PFSK-1 (cell line): Measurements from ENCODE around the gene PROM1.

Experiments used
- FOXP2 ChIP-seq: optimal IDR thresholded peaks from 2 replicates; pipeline ENCODE3; 2011; ENCODE audit warnings: borderline replicate concordance, control low read depth, inconsistent platforms; ENCODE audit not compliant: insufficient read depth; ENCODE audit errors: extremely low read length, extremely low read depth
- POLR2AphosphoS5 ChIP-seq: IDR thresholded peaks from 2 replicates; pipeline ENCODE4 v1.6.1; 2012; ENCODE audit warnings: low read depth, mild to moderate bottlenecking, control low read depth, low read length, moderate library complexity
- SIN3A ChIP-seq: IDR thresholded peaks from 2 replicates; pipeline ENCODE4 v1.6.1; 2012; ENCODE audit warnings: mild to moderate bottlenecking, low read length, moderate library complexity, borderline replicate concordance; ENCODE audit not compliant: insufficient read depth
- TAF1 ChIP-seq: IDR thresholded peaks from 2 replicates; pipeline ENCODE4 v1.6.1; 2012; ENCODE audit warnings: low read length, control low read depth, borderline replicate concordance; ENCODE audit not compliant: insufficient read depth
- TF ChIP-seq, protein P1 (sequence below), 2 experiments: IDR thresholded peaks; 2 replicates each; pipeline versions ENCODE4 v1.6.1 to v1.8.0; 2011 to 2012; ENCODE audit warnings: low read depth in 2 of 2, low read length in 2 of 2, control low read depth in 1 of 2, inconsistent platforms in 1 of 2, mild to moderate bottlenecking in 1 of 2, moderate library complexity in 1 of 2; ENCODE audit not compliant: insufficient read depth in 1 of 2

PROM1 gene

DNA sequence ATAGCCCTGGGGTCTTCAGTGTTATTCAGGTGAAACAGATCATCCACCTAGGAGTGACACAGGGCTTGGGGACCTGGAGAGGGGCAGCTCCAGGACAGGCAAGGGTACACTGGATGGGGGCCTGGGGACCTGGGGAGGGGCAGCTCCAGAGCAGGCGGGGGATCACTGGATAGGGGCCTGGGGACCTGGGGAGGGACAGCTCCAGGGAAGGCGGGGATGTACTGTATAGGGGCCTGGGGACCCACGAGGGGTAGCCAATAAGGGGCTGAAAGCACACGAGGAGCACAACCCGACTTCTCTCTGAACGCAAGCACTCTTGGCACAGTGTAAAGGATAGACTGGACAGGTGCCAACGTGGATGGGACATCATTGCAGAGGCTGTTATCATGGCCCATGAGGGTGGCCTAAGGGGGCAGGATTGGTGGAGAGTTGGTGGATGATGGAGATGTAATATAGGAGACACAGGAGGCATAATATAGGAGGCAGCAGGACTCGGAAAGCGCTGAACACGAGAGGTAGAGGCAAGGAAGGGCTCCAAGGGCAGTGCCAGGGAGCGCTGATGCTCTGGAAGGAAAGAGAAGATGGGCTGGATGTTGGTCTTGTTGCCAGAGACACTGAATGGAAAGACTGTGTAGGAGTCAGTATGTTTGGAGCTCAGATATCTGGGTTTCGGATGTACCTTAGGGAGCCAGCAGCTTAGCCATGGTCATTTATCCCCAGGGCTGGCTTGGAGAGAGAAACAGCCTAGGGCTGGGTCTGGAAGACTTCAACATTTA, 82.9 kb downstream of the PROM1 start:
- no peak for TF ChIP-seq TAF1
- TF ChIP-seq, protein P1, sequence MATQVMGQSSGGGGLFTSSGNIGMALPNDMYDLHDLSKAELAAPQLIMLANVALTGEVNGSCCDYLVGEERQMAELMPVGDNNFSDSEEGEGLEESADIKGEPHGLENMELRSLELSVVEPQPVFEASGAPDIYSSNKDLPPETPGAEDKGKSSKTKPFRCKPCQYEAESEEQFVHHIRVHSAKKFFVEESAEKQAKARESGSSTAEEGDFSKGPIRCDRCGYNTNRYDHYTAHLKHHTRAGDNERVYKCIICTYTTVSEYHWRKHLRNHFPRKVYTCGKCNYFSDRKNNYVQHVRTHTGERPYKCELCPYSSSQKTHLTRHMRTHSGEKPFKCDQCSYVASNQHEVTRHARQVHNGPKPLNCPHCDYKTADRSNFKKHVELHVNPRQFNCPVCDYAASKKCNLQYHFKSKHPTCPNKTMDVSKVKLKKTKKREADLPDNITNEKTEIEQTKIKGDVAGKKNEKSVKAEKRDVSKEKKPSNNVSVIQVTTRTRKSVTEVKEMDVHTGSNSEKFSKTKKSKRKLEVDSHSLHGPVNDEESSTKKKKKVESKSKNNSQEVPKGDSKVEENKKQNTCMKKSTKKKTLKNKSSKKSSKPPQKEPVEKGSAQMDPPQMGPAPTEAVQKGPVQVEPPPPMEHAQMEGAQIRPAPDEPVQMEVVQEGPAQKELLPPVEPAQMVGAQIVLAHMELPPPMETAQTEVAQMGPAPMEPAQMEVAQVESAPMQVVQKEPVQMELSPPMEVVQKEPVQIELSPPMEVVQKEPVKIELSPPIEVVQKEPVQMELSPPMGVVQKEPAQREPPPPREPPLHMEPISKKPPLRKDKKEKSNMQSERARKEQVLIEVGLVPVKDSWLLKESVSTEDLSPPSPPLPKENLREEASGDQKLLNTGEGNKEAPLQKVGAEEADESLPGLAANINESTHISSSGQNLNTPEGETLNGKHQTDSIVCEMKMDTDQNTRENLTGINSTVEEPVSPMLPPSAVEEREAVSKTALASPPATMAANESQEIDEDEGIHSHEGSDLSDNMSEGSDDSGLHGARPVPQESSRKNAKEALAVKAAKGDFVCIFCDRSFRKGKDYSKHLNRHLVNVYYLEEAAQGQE (IDR thresholded peaks at IDR 0.05; ENCODE audit: insufficient read depth in 1 of 2, low read depth in 2 of 2, low read length in 2 of 2) = no peak
- no peak for TF ChIP-seq FOXP2
- no peak for TF ChIP-seq SIN3A
- TF ChIP-seq POLR2AphosphoS5 = no peak

GRCh38 chr4:15996773-15997172, 87.0 kb downstream of the PROM1 start:
- TF ChIP-seq POLR2AphosphoS5 = no peak
- TF ChIP-seq SIN3A = no peak
- TF ChIP-seq FOXP2 = no peak

GRCh38 chr4:15995826-15996225, 88.0 kb downstream of the PROM1 start:
- TF ChIP-seq POLR2AphosphoS5 = no peak
- no peak for TF ChIP-seq SIN3A
- no peak for TF ChIP-seq FOXP2
- TF ChIP-seq, protein P1 (IDR thresholded peaks at IDR 0.05; ENCODE audit: insufficient read depth in 1 of 2, low read depth in 2 of 2, low read length in 2 of 2) = no peak
- no peak for TF ChIP-seq TAF1

GRCh38 chr4:15992167-15992485, 91.7 kb downstream of the PROM1 start:
- no peak for TF ChIP-seq TAF1
- no peak for TF ChIP-seq POLR2AphosphoS5
- TF ChIP-seq, protein P1 (IDR thresholded peaks at IDR 0.05; ENCODE audit: insufficient read depth in 1 of 2, low read depth in 2 of 2, low read length in 2 of 2) = no peak
- TF ChIP-seq FOXP2 = no peak
- no peak for TF ChIP-seq SIN3A

DNA sequence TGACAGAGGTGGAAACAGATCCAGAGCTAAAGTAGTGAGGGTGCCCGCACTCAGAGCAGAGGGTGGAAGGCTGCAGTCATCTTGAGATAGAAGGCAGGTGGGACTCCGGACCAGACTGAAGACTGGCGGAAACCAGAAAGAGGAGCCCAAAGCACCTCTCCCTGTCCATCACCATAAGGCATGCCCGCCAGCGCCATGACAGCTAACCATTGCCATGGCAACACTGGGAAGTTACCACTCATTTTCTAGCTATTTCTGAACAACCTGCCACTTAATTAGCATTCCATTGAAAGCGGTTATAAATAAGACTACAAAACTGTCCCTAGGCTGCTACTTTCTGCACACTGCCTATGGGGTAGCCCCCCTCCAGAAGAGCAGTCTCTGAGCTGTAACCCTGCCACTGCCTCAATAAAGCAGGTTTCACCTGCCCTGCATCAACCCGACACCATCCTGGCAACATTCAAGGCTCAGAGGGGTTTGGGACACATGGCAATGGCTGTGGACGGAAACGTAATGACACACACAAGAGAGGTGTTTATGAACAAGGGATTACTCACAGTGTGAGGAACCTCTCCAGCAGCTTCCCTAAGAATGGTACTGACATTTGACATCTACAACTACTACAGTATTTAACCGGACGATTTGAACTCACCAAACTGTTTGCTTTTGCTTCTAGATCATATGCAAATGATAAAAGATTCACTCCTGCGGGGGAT, 93.1 kb downstream of the PROM1 start:
- no peak for TF ChIP-seq FOXP2
- TF ChIP-seq SIN3A = no peak
- TF ChIP-seq TAF1 = no peak
- no peak for TF ChIP-seq POLR2AphosphoS5
- TF ChIP-seq, protein P1 (IDR thresholded peaks at IDR 0.05; ENCODE audit: insufficient read depth in 1 of 2, low read depth in 2 of 2, low read length in 2 of 2) = no peak
